H1 (cell line): Measurements from ENCODE around the gene SCD. TPM values are rescaled to one million over a fixed set of nuclear protein-coding genes. Genes with fewer than 3 reads are reported as not detected.

Experiments
- CTCF ChIA-PET: fragments of 300-600 bp; sonication (Branson Sonifier 250); formaldehyde crosslinking; loops from one replicate; lab custom pipeline; 2021; ENCODE audit not compliant: partially characterized antibody; lab: Charles Lee
- POLR2A ChIA-PET: fragments of 300-600 bp; sonication (Branson Sonifier 250); formaldehyde crosslinking; loops from one replicate; lab custom pipeline; 2021; ENCODE audit warnings: inconsistent platforms; ENCODE audit not compliant: partially characterized antibody; lab: Charles Lee
- DNase-seq, 2 experiments: peaks; one replicate each; pipeline versions ENCODE4 v3.0.0 to v3.0.0-alpha.2; 2010 to 2022; ENCODE audit warnings: low spot score in 2 of 2, low read depth in 1 of 2, mixed read lengths in 1 of 2
- FAIRE-seq: peaks from 2 replicates; lab custom pipeline; 2011; peaks lifted over from hg19 to GRCh38; lab: Jason Lieb, UNC
- H2AFZ ChIP-seq: 2 replicates; pipeline ENCODE4 v1.8.1; 2012; ENCODE audit warnings: low read length, inconsistent platforms
- H2AK5ac ChIP-seq: 2 replicates; pipeline ENCODE4 v1.6.1; 2013; ENCODE audit warnings: low read depth, low read length
- H2BK120ac ChIP-seq: replicated peaks from 2 replicates; pipeline ENCODE3; 2013; ENCODE audit warnings: low read depth, low read length, inconsistent platforms
- H2BK12ac ChIP-seq: 2 replicates; pipeline ENCODE4 v1.6.1; 2013; ENCODE audit warnings: low read depth, low read length
- H2BK15ac ChIP-seq: 2 replicates; pipeline ENCODE4 v1.6.1; 2013; ENCODE audit warnings: low read length
- H2BK20ac ChIP-seq: 2 replicates; pipeline ENCODE4 v1.6.1; 2013; ENCODE audit warnings: low read length
- H2BK5ac ChIP-seq: 2 replicates; pipeline ENCODE4 v1.6.1; 2013; ENCODE audit warnings: low read depth, low read length
- H3K14ac ChIP-seq: 2 replicates; pipeline ENCODE4 v1.6.1; 2013; ENCODE audit warnings: inconsistent platforms; ENCODE audit not compliant: insufficient read length
- H3K18ac ChIP-seq: 2 replicates; pipeline ENCODE4 v1.6.1; 2013; ENCODE audit warnings: low read length; ENCODE audit errors: extremely low read depth
- H3K23ac ChIP-seq: 2 replicates; pipeline ENCODE4 v1.6.1; 2013; ENCODE audit warnings: inconsistent platforms; ENCODE audit not compliant: insufficient read length
- H3K23me2 ChIP-seq: 2 replicates; pipeline ENCODE4 v1.6.1; 2013; ENCODE audit warnings: low read depth, low read length
- H3K27ac ChIP-seq: 2 replicates; pipeline ENCODE4 v1.6.1; 2011; ENCODE audit warnings: low read depth, low read length, inconsistent platforms
- H3K27me3 ChIP-seq, 4 experiments: replicated peaks in 1 of 4; 1 replicate in 1 of 4; 2 replicates in 3 of 4; pipeline versions ENCODE4 v1.6.1 to v1.8.1; 2011 to 2013; ENCODE audit warnings: low read length in 3 of 4, mild to moderate bottlenecking in 3 of 4, inconsistent platforms in 2 of 4, mixed read lengths in 2 of 4, moderate library complexity in 1 of 4; ENCODE audit not compliant: control insufficient read depth in 3 of 4, insufficient read depth in 3 of 4; ENCODE audit errors: extremely low read depth in 1 of 4
- H3K36me3 ChIP-seq, 4 experiments: 2 replicates each; pipeline versions ENCODE4 v1.6.1 to v1.8.1; 2011 to 2013; ENCODE audit warnings: mild to moderate bottlenecking in 4 of 4, low read length in 3 of 4, moderate library complexity in 2 of 4, control low read depth in 1 of 4, inconsistent platforms in 1 of 4; ENCODE audit not compliant: insufficient read depth in 4 of 4, control insufficient read depth in 2 of 4
- H3K4ac ChIP-seq: replicated peaks from 2 replicates; pipeline ENCODE3; 2013; ENCODE audit warnings: low read length, low read depth, mixed read lengths, inconsistent platforms; ENCODE audit not compliant: insufficient read length
- H3K4me1 ChIP-seq, 4 experiments: replicated peaks in 1 of 4; 1 replicate in 1 of 4; 2 replicates in 3 of 4; pipeline versions ENCODE4 v1.6.1 to v1.8.1; 2011 to 2013; ENCODE audit warnings: low read length in 3 of 4, inconsistent platforms in 2 of 4, mixed read lengths in 1 of 4; ENCODE audit not compliant: insufficient read depth in 4 of 4, control insufficient read depth in 3 of 4
- H3K4me2 ChIP-seq, 2 experiments: 2 replicates each; pipeline versions ENCODE4 v1.6.1 to v1.8.1; 2011 to 2013; ENCODE audit warnings: low read depth in 2 of 2, low read length in 2 of 2, control low read depth in 1 of 2, inconsistent platforms in 1 of 2, mild to moderate bottlenecking in 1 of 2; ENCODE audit not compliant: insufficient read depth in 1 of 2
- H3K4me3 ChIP-seq, 4 experiments: fragments of 200-600, 300-600 bp in 1 of 4; sonication (generic), shearing (Covaris generic), sonication (Bioruptor Twin) in 1 of 4; 2 replicates each; pipeline versions ENCODE4 v1.5.1 to v1.8.1; 2011 to 2016; ENCODE audit warnings: low read length in 4 of 4, low read depth in 3 of 4, control low read depth in 2 of 4, inconsistent platforms in 2 of 4, mild to moderate bottlenecking in 2 of 4, mixed read lengths in 1 of 4, moderate library complexity in 1 of 4; ENCODE audit not compliant: insufficient read depth in 2 of 4; ENCODE audit errors: extremely low read depth in 1 of 4
- H3K56ac ChIP-seq: replicated peaks from 2 replicates; pipeline ENCODE3; 2013; ENCODE audit warnings: low read depth, mild to moderate bottlenecking, mixed read lengths, low read length, inconsistent platforms; ENCODE audit not compliant: insufficient read length
- H3K79me1 ChIP-seq: 2 replicates; pipeline ENCODE4 v1.6.1; 2013; ENCODE audit warnings: low read depth, low read length, control low read depth
- H3K79me2 ChIP-seq, 2 experiments: 2 replicates each; pipeline versions ENCODE4 v1.6.1 to v1.8.1; 2012 to 2013; ENCODE audit warnings: low read length in 2 of 2, mild to moderate bottlenecking in 2 of 2, inconsistent platforms in 1 of 2; ENCODE audit not compliant: insufficient read depth in 2 of 2, control insufficient read depth in 1 of 2
- H3K9ac ChIP-seq, 4 experiments: replicated peaks in 1 of 4; 1 replicate in 1 of 4; 2 replicates in 3 of 4; pipeline versions ENCODE4 v1.6.1 to v1.8.1; 2011 to 2013; ENCODE audit warnings: low read depth in 3 of 4, low read length in 3 of 4, control low read depth in 2 of 4, mild to moderate bottlenecking in 2 of 4, moderate library complexity in 2 of 4, inconsistent platforms in 1 of 4; ENCODE audit errors: extremely low read depth in 1 of 4
- H3K9me3 ChIP-seq, 2 experiments: 2 replicates each; pipeline versions ENCODE4 v1.6.1 to v1.8.1; 2012 to 2013; ENCODE audit warnings: mild to moderate bottlenecking in 2 of 2, moderate library complexity in 2 of 2, control low read depth in 1 of 2, inconsistent platforms in 1 of 2, low read depth in 1 of 2, low read length in 1 of 2, mixed read lengths in 1 of 2; ENCODE audit not compliant: insufficient read depth in 2 of 2
- H4K20me1 ChIP-seq, 2 experiments: replicated peaks in 1 of 2; 2 replicates each; pipeline versions ENCODE3 to v1.8.1; 2011 to 2013; ENCODE audit warnings: inconsistent platforms in 2 of 2, low read length in 2 of 2, mild to moderate bottlenecking in 1 of 2; ENCODE audit not compliant: insufficient read depth in 2 of 2, control insufficient read depth in 1 of 2
- H4K5ac ChIP-seq: 2 replicates; pipeline ENCODE4 v1.6.1; 2013; ENCODE audit warnings: low read length, low read depth, mixed read lengths, inconsistent platforms; ENCODE audit not compliant: insufficient read length
- H4K8ac ChIP-seq: 2 replicates; pipeline ENCODE4 v1.8.0; 2013; ENCODE audit warnings: mild to moderate bottlenecking, moderate library complexity, low read length, inconsistent platforms; ENCODE audit not compliant: insufficient read depth; ENCODE audit errors: extremely low read depth
- H4K91ac ChIP-seq: replicated peaks from 2 replicates; pipeline ENCODE3; 2013; ENCODE audit warnings: low read length, mixed read lengths, inconsistent platforms; ENCODE audit not compliant: insufficient read length
- POLR2A ChIP-seq, 2 experiments: IDR thresholded peaks; 1 replicate in 1 of 2; 2 replicates in 1 of 2; pipeline ENCODE4 v1.6.1; 2011; ENCODE audit warnings: low read depth in 2 of 2, low read length in 2 of 2, mild to moderate bottlenecking in 2 of 2; ENCODE audit errors: control extremely low read depth in 1 of 2
- POLR2AphosphoS5 ChIP-seq: IDR thresholded peaks from 2 replicates; pipeline ENCODE4 v1.6.1; 2011; ENCODE audit warnings: low read depth, low read length
- SAP30 ChIP-seq: fragments of 300-600 bp; sonication (generic); IDR thresholded peaks from 2 replicates; pipeline ENCODE4 v1.7.1; 2012; ENCODE audit warnings: low read length, moderate library complexity, mild to moderate bottlenecking, inconsistent platforms; ENCODE audit not compliant: insufficient read depth, insufficient replicate concordance
- WGBS, 2 experiments: shearing (Covaris generic) in 1 of 2; methylation state at CpG; one replicate each; pipeline versions ENCODE4 v1.1.6 to v1.1.7; 2013 to 2015; ENCODE audit warnings: low lambda C conversion rate in 2 of 2, mixed read lengths in 2 of 2, inconsistent platforms in 1 of 2, low coverage in 1 of 2, missing lambda C conversion rate in 1 of 2; ENCODE audit not compliant: insufficient replicate concordance in 2 of 2, insufficient coverage in 1 of 2, insufficient read length in 1 of 2; ENCODE audit errors: extremely low coverage in 1 of 2, missing lambda C conversion rate in 1 of 2; 5-methylcytosine and 5-hydroxymethylcytosine counted together
- polyA plus RNA-seq, 7 experiments: library from polyadenylated mRNA; depleted of rRNA in 3 of 7; stranded (reverse) in 5 of 7; unstranded in 2 of 7; fragments of >200 nt in 5 of 7; fragments of 200-250 nt in 2 of 7; gene quantifications; 1 replicate in 5 of 7; 2 replicates in 1 of 7; 4 replicates in 1 of 7; pipeline versions ENCODE4 v1.2.1 to v1.2.3, GENCODE V29; 2011 to 2013; ENCODE audit warnings: missing spikeins in 2 of 7, mixed read lengths in 2 of 7
- total RNA-seq: library from RNA; stranded (reverse); fragmentation: NEBNext Ultra II Directional; extraction: Animal tissue kit (Norgen Biotek cat#: 25700); gene quantifications from 2 replicates; pipeline ENCODE4 v1.2.1, GENCODE V29; 2021

The SCD gene
- total and polyA plus RNA-seq, 2 of the 8 experiments (the other 6 are each of a cell fraction or from before 2014, with no cell fraction given), result 397 to 621 TPM

GRCh38 chr10:100401631-100402328 lies 54.7 kb downstream of the SCD start:
- no peak overlapping the region for H4K91ac ChIP-seq
- H3K56ac ChIP-seq, result no peak overlapping the region
- no peaks in the 10 kb centered on the region for H3K79me1 ChIP-seq
- H2AFZ ChIP-seq, result no peak overlapping the region
- no peak overlapping the region for H3K23ac ChIP-seq
- TF ChIP-seq POLR2A (IDR thresholded peaks at IDR 0.05; ENCODE audit: control extremely low read depth in 1 of 2, low read depth in 2 of 2, low read length in 2 of 2) (no peak), SAP30 (no peak), POLR2AphosphoS5 (no peak)
- TF ChIP-seq, all 59 proteins: peak for 0
- Histone ChIP-seq H3K14ac (no peak overlapping the region), H3K27ac (no peak overlapping the region), H3K79me2 (no peaks in the 10 kb centered on the region), H3K4me1 (no peaks in the 10 kb centered on the region), H2BK15ac (no peak overlapping the region), H3K27me3 (no peaks in the 10 kb centered on the region), H3K9me3 (peaks cover 0 to 11% of the 10 kb centered on the region in 2 experiments; a peak in 2 of 4 replicates), H3K4me2 (no peak overlapping the region), H3K18ac (no peak overlapping the region), H2BK12ac (no peak overlapping the region), H4K5ac (no peak overlapping the region), H4K8ac (no peak overlapping the region), H2BK5ac (no peak overlapping the region), H3K9ac (no peak overlapping the region), H3K36me3 (no peaks in the 10 kb centered on the region), H2BK120ac (no peak overlapping the region), H3K4ac (no peak overlapping the region), H2AK5ac (no peak overlapping the region), H2BK20ac (no peak overlapping the region), H3K4me3 (no peak overlapping the region), H4K20me1 (no peaks in the 10 kb centered on the region), H3K23me2 (no peaks in the 10 kb centered on the region)
- CTCF ChIA-PET, result interaction anchor here (1.2 kb wide), 1 partner anchor 80 kb away, joined by 3 read pairs; no protein-coding TSS in a partner anchor
- DNase-seq (no peak), FAIRE-seq (no peak)
- 87% methylated on average over 4 of the region's 4 CpGs; no CpG with 5 or more reads in 1 of the 2 experiments for WGBS, 2 experiments
- POLR2A ChIA-PET, result interaction anchor here (2.8 kb wide), 1 partner anchor 28 kb away, joined by 12 read pairs; no protein-coding TSS in a partner anchor
